Coronary artery (tissue), 2 donors: ENCODE results near the gene NADK.

Experiments used
- DNase-seq: peaks from one replicate; pipeline ENCODE4 v3.0.0-alpha.2; 2017; ENCODE audit warnings: low spot score
- H3K27ac ChIP-seq, 2 donors: fragments of 200-600 bp; sonication (generic); one replicate each; pipeline ENCODE4 v1.5.1; 2016 to 2019
- H3K4me3 ChIP-seq: fragments of 200-600 bp; sonication (generic); 2 replicates; pipeline ENCODE4 v1.5.1; 2016; ENCODE audit warnings: mild to moderate bottlenecking, moderate library complexity
- CTCF ChIP-seq: fragments of 200-600 bp; sonication (generic); IDR thresholded peaks from one replicate; pipeline ENCODE4 v1.5.1; 2019; ENCODE audit warnings: antibody characterized with exemption

The NADK gene

GRCh38 chr1:1763657-1764621, 14.3 kb downstream of the NADK start:
- TF ChIP-seq CTCF = no peak
- Histone ChIP-seq H3K27ac (no peak overlapping the region), H3K4me3 (no peak overlapping the region)
- DNase-seq = no peak

- Histone ChIP-seq H3K27ac (no peak overlapping the region), H3K4me3 (no peak overlapping the region)
- TF ChIP-seq CTCF = no peak
- DNase-seq = no peak
These were observed 16.5 kb downstream of the NADK start for GRCh38 chr1:1761504-1762376.

GRCh38 chr1:1760715-1761114, 17.6 kb downstream of the NADK start:
- Histone ChIP-seq H3K4me3 (no peak overlapping the region), H3K27ac (no peak overlapping the region)
- no peak for TF ChIP-seq CTCF
- no peak for DNase-seq

GRCh38 chr1:1760345-1760650, 18.0 kb downstream of the NADK start:
- H3K27ac ChIP-seq = no peak overlapping the region
- TF ChIP-seq CTCF = no peak
- DNase-seq = no peak
- H3K4me3 ChIP-seq = no peak overlapping the region

GRCh38 chr1:1759456-1760344, 18.6 kb downstream of the NADK start:
- no peak for TF ChIP-seq CTCF
- H3K4me3 ChIP-seq = no peak overlapping the region
- DNase-seq = no peak
- H3K27ac ChIP-seq = peak overlapping the region in 1 of 2 donors; percentile 45

GRCh38 chr1:1758692-1759455, 19.4 kb downstream of the NADK start:
- Histone ChIP-seq H3K27ac (peak overlapping the region in 1 of 2 donors; percentile 45), H3K4me3 (no peak overlapping the region)
- no peak for DNase-seq
- TF ChIP-seq CTCF = no peak
